AG04450 (cell line): Measurements from ENCODE around the gene TRAPPC12. TPM values are rescaled to one million over a fixed set of nuclear protein-coding genes. Genes with fewer than 3 reads are reported as not detected.
"Not testable (repeated sequence)": the region's sequence is repeated elsewhere in the genome, so short reads cannot be mapped to it uniquely, and the experiment has no call there.

Experiments
- CTCF ChIA-PET: fragments of 300-600, 350-600 bp; formaldehyde crosslinking; extraction: SDS; loops from one replicate; lab custom pipeline; 2022; ENCODE audit warnings: antibody characterized with exemption, inconsistent platforms; lab: Charles Lee
- POLR2A ChIA-PET: fragments of 350-600 bp; formaldehyde crosslinking; extraction: SDS; loops from one replicate; lab custom pipeline; 2021; ENCODE audit warnings: antibody characterized with exemption, inconsistent platforms; lab: Yijun Ruan, JAX
- DNase-seq: peaks from one replicate; pipeline ENCODE4 v3.0.0-alpha.2; 2011; ENCODE audit warnings: low read depth, low spot score
- H3K27ac ChIP-seq: one replicate; pipeline ENCODE4 v1.5.1; 2012; ENCODE audit warnings: low read depth, low read length, control low read depth
- H3K27me3 ChIP-seq: one replicate; pipeline ENCODE4 v1.6.0; 2012; ENCODE audit warnings: low read length; ENCODE audit not compliant: control insufficient read depth, insufficient read depth
- H3K4me3 ChIP-seq: 2 replicates; pipeline ENCODE4 v1.5.1; 2011; ENCODE audit warnings: mild to moderate bottlenecking, low read depth, low read length, control low read depth
- H3K9me3 ChIP-seq: 2 replicates; pipeline ENCODE4 v1.5.1; 2012; ENCODE audit warnings: low read length; ENCODE audit not compliant: control insufficient read depth, insufficient read depth
- polyA plus RNA-seq: library from polyadenylated mRNA; depleted of rRNA; stranded (reverse); fragments of >200 nt; gene quantifications from 2 replicates; pipeline ENCODE4 v1.2.3, GENCODE V29; 2011
- TF ChIP-seq, protein P1 (sequence below): IDR thresholded peaks from 2 replicates; pipeline ENCODE4 v1.5.1; 2011; ENCODE audit warnings: low read depth, low read length, control low read depth, inconsistent platforms

TRAPPC12 gene
- polyA plus RNA-seq, 1 experiment = 41.7 TPM

DNA sequence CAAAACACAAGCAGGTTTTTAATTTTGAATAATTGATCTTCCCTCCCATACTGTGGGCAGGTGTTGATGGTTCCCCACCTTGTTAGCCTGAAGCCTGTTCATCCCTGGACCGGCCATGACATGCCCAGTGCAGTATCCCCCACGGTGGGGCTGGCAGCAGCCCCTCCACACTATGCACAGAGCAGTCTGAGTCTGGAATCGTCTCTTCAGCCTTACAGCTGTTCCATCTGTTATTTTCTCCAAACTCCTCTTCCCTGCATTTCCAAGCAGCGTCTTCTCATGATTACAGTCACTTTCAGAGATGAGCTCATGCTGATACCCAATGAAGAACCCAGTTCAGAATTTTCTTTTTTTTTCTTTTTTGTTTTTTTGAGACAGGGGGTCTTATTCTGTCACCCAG lies 71.7 kb downstream of the TRAPPC12 start:
- Histone ChIP-seq H3K9me3 (peaks cover 5% of the 10 kb centered on the region), H3K4me3 (no peak overlapping the region), H3K27ac (no peak overlapping the region), H3K27me3 (no peaks in the 10 kb centered on the region)
- TF ChIP-seq, protein P1, sequence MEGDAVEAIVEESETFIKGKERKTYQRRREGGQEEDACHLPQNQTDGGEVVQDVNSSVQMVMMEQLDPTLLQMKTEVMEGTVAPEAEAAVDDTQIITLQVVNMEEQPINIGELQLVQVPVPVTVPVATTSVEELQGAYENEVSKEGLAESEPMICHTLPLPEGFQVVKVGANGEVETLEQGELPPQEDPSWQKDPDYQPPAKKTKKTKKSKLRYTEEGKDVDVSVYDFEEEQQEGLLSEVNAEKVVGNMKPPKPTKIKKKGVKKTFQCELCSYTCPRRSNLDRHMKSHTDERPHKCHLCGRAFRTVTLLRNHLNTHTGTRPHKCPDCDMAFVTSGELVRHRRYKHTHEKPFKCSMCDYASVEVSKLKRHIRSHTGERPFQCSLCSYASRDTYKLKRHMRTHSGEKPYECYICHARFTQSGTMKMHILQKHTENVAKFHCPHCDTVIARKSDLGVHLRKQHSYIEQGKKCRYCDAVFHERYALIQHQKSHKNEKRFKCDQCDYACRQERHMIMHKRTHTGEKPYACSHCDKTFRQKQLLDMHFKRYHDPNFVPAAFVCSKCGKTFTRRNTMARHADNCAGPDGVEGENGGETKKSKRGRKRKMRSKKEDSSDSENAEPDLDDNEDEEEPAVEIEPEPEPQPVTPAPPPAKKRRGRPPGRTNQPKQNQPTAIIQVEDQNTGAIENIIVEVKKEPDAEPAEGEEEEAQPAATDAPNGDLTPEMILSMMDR = no peak
- ChIA-PET POLR2A (no interaction called here), CTCF (interaction anchor here (0.7 to 1.8 kb wide), 2 partner anchors 11 to 27 kb away, joined by 4 to 8 read pairs; no protein-coding TSS in a partner anchor)
- no peak for DNase-seq

- DNase-seq = no peak
- TF ChIP-seq, protein P1 = no peak
- no peaks in the 10 kb centered on the region for H3K9me3 ChIP-seq
- H3K4me3 ChIP-seq = no peak overlapping the region
- no peak overlapping the region for H3K27ac ChIP-seq
- POLR2A ChIA-PET = no interaction called here
- CTCF ChIA-PET = interaction anchor here (0.6 to 1.8 kb wide), 3 partner anchors 10 to 68 kb away, joined by 3 to 8 read pairs (median 4); no protein-coding TSS in a partner anchor
- no peaks in the 10 kb centered on the region for H3K27me3 ChIP-seq
Observed at GRCh38 chr2:3451926-3452671, 72.6 kb downstream of the TRAPPC12 start.

GRCh38 chr2:3453190-3453999 lies 73.9 kb downstream of the TRAPPC12 start:
- DNase-seq = no peak
- Histone ChIP-seq H3K27me3 (no peaks in the 10 kb centered on the region), H3K9me3 (no peaks in the 10 kb centered on the region), H3K27ac (no peak overlapping the region), H3K4me3 (no peak overlapping the region)
- TF ChIP-seq, protein P1 = no peak
- ChIA-PET POLR2A (no interaction called here), CTCF (interaction anchor here (1.0 to 1.7 kb wide), 2 partner anchors 10 to 30 kb away, joined by 3 to 10 read pairs; no protein-coding TSS in a partner anchor)

DNA sequence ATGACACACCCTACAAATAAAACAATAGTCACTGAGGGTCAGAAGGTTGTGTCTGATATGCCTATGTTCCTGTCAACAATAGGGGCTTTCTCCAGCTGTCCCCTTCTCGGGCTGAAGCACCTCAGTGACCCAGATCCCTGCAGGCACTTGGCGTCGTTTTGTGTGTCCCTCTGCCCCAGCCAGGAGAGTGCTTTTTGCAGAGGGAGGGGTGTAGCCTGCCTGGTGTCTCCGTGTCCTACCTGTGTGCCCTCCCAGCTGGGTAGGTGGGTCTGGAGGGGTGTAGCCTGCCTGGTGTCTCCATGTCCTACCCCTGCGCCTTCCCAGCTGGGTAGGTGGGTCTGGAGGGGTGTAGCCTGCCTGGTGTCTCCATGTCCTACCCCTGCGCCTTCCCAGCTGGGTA lies 74.5 kb downstream of the TRAPPC12 start:
- H3K9me3 ChIP-seq, H3K4me3 ChIP-seq, POLR2A ChIA-PET, H3K27me3 ChIP-seq, DNase-seq, H3K27ac ChIP-seq: not testable (repeated sequence)
- CTCF ChIA-PET = interaction anchor here (1.0 to 1.7 kb wide), 2 partner anchors 9 to 30 kb away, joined by 3 to 10 read pairs; no protein-coding TSS in a partner anchor

GRCh38 chr2:3454802-3455201 lies 75.3 kb downstream of the TRAPPC12 start:
- Histone ChIP-seq H3K27me3 (no peaks in the 10 kb centered on the region), H3K4me3 (no peak overlapping the region), H3K27ac (no peak overlapping the region), H3K9me3 (no peaks in the 10 kb centered on the region; the same call in 1 of the 2 replicates)
- TF ChIP-seq, protein P1 = no peak
- POLR2A ChIA-PET = no interaction called here
- CTCF ChIA-PET = interaction anchor here (1.0 to 1.7 kb wide), 2 partner anchors 8 to 31 kb away, joined by 3 to 10 read pairs; no protein-coding TSS in a partner anchor
- DNase-seq = no peak
